ENCODE measurements around the gene SLC25A51.

DNA sequence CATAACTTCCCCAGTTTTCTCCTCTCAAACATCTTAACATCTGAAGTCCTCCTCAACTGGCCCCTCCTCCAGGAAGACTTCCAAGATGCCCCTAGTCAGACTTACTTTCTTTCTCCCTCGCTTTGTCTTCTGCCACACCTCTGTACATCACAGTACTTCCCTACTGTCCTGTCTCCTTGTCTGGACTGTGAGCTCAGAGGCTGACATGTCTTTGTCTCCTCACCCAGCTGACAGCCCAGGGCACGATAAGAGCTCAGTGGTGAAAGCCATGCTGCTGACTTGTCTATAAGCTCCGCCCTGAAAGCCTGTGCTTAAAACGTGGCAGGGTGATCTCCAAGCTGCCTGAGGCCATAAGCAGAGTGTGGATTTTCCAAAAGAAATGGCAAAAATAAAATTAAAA is 33.0 kb upstream of the SLC25A51 start:
- TF ChIP-seq POLR2A (IDR thresholded peaks at IDR 0.05) (no peak), EP300 (IDR thresholded peaks at IDR 0.05) (no peak)
- TF ChIP-seq, protein P1, sequence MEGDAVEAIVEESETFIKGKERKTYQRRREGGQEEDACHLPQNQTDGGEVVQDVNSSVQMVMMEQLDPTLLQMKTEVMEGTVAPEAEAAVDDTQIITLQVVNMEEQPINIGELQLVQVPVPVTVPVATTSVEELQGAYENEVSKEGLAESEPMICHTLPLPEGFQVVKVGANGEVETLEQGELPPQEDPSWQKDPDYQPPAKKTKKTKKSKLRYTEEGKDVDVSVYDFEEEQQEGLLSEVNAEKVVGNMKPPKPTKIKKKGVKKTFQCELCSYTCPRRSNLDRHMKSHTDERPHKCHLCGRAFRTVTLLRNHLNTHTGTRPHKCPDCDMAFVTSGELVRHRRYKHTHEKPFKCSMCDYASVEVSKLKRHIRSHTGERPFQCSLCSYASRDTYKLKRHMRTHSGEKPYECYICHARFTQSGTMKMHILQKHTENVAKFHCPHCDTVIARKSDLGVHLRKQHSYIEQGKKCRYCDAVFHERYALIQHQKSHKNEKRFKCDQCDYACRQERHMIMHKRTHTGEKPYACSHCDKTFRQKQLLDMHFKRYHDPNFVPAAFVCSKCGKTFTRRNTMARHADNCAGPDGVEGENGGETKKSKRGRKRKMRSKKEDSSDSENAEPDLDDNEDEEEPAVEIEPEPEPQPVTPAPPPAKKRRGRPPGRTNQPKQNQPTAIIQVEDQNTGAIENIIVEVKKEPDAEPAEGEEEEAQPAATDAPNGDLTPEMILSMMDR (IDR thresholded peaks at IDR 0.05), result no peak
